ENCODE data around the gene PACS2. TPM values are rescaled to one million over a fixed set of nuclear protein-coding genes. Genes with fewer than 3 reads are reported as not detected.
"Not testable (repeated sequence)": the region's sequence is repeated elsewhere in the genome, so short reads cannot be mapped to it uniquely, and the experiment has no call there.

Gene PACS2
- total RNA-seq, 1 donor from 2014 or later = 124 TPM

DNA sequence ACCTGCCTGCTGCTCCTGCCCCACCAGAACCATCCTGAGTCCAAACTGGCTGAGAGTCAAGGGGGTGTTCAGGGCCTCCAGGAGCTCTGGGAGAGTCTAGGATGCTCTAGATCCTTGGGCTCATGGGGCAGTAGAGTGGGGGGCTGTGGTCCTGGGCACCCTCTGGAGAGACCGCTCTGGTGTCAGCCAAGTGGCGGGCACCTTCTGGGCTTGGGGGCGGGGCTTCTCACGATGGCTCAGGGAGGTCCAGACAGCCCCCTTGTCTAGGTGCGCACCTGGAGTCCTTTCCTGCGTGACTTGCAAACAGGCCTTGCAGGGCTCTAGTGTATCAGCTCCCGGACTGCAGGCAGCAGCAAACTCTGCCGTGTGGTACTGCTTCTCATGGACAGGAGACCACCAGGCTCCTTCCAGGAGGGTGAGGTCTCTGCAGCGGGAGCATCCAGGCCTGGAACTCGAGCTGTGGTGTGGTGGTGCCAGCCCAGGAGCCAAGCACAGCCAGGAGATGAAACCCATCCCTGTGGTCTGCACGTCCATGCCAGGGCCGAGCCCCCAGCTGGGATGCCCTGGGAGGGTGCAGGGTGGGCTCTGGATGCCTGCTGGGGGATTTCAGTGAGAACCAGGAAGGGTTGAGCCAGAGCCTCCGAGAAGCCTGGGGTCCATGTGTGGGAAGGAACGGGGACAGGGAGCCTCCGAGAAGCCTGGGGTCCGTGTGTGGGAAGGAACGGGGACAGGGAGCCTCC is 15.0 kb downstream of the PACS2 start:
- DNase-seq (ENCODE audit: extremely low read depth, low read depth, low spot score) = no peak

DNA sequence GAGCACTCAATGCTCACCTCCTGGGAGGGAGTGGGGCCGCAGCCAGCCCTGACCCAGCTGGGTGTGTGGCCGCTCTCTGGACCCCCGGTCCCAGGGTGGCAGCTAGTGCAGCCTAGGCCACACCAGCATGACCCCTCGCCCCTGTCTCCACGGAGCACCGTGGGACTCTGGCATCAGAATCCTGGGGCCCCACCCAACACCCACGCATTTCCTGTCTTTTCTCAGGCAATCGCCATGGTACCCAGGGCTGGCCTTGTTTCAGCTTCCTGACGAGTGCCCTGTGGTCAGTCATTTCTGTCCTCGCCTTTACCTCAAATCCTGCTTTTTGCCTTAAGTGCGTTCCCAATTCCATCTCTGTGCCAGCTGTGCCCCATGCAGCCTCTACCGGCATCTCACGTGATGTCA is 15.9 kb downstream of the PACS2 start:
- no peak for DNase-seq (ENCODE audit: extremely low read depth, low read depth, low spot score)

DNA sequence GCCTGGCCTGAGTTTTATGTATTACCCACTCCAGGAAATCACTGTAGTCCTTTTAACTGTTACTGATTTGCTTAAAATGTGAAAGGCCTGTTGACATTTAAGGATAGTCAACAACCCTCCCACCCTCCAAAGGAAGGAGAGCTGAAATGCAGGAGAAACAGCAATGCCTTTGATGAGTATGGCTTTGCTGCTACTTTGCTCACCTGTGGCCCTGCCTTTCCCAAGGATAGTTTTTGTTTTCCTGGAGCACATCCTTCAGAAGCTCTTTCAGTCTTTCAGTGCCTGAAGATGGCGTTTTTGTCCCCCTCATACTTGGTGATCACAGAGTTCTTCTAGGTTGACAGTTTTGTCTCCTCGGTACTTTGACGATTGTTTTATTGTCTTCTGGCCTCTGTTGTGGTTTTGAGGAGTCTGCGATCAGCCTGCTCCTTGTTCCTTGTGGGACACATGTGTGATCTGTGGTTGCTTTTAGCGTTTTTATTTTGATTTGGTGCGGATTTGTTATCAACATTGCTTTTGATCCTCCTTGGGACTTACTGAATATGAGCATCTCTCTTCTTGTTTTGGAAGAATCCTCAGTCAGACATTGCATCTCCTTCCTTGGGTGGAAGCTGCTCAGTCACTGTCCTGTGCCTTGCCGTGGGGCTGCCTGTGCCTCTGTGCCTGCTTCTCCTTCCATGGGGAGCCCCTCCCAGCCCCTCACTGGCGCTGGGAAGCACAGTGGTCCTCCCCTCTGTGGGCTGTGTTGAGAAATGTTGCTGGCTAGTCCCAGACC is 17.2 kb downstream of the PACS2 start:
- no peak for DNase-seq (ENCODE audit: extremely low read depth, low read depth, low spot score)

DNA sequence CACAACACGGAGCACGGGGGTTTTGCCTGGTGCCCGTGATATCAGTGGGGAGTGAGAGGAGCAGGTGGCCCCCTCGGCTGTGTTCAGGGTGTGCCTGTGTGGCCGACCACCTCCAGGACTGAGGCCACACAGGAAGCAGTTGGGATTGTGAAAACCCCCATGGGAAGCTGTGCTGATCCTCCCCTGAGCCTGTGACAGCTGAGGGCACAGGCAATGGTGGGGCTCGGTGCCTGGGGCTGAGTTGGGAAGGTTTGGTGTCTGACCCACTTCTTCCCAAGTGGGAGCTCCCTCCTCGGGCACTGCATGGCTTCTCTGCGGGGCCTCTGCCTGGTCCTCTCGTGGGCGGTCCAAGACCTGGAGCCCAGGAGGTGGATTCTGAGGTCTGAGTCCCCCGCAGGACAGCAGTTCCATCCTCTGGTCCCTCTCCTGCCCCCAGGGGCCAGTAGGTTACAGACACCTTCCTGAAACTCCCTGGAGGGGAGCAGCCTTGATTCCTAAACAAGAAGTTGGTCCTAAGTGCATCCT is 17.9 kb downstream of the PACS2 start:
- no peak for DNase-seq (ENCODE audit: extremely low read depth, low read depth, low spot score)

DNA sequence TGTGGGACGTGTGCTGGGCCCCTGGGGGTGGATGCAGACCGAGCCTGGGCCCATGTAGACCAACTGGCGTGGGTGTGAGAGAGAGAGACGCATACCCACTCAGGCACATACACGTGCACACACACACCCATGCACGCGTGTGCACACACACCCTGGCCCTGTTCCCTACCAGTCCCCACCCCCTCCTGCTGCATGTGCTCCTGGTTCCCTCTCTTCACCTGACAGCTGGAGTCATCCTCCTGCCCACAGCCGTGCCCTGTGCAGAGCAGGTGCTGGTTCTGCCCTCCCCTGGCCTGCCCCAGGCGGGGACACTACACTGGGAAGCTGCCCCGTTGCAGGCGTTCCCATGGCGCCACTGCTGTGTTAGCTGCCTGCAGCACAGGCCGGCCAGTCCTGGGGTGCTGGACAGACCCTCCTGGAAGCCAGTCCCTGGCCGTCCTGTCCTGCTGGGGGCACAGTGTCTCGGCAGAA is 18.5 kb downstream of the PACS2 start:
- DNase-seq (ENCODE audit: extremely low read depth, low read depth, low spot score) = no peak

DNA sequence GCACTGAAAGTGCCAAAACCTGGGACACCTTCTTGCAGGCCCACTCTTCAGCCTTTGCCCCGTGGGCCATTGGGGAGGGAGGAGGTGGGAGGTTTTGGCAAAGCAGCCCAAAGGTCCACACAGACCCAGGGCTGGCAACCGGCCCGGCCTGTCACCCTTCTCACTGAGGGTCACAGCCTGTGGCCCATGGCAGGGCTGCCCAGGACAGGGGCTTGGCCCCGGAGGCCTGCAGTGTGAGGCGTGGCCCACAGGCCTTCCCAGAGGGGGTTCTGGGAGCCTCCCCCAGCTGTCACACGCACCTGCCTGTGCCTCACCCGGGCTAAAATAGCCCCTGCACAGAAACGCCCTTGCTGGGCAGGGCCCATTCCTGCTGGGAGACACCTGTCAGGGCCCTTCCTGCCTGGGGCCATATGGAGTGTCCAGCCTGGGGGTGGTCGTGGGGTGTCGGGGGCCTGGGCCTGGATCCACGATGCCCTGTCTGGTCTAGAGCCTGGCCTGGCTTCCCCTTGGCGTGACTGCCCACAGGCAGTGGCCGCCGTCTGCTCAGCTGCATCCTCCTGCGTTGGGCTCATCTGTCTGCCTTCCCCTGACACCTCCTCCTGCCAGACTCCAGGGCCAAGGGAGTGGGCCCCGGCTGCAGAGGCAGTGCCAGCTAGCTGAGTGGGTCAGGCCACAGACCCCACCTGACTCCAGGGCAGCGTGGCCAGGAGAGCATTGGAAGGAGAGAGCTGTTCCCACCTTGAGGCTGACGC is 19.2 kb downstream of the PACS2 start:
- no peak for DNase-seq (ENCODE audit: extremely low read depth, low read depth, low spot score)

DNA sequence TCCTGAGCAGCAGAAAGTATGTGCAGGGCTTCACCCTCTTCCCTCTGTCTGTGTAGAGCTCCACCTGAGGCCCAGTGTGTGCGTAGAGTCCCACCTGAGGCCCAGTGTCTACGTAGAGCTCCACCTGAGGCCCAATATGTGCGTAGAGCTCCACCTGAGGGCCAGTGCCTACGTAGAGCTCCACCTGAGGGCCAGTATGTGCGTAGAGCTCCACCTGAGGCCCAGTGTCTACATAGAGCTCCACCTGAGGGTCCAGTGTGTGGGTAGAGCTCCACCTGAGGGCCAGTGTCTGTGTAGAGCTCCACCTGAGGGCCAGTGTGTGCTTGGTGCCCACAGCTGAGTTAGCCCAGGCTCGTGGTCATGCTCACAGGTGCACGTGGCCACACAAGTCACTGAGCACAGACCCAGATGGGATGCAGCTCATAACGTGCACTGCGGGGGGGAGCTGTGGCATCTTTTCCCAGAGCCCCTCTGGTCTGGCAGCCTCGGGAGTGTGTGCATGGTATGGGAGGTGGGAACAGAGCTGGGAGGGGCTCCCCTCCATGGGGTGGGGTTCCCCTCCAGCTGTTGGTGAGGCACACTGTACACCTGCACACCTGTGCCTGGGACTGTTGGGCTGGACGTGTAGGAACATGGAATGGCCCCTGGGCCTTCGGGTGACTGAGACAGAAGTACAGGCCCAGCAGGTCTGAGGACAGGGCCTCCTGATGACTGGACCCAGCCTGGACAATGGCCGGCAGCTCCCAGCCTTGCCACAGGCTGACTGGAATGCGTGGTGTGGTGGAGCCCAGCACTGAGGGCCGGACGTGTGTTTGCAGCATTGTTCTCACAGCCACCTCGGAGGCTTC is 20.1 kb downstream of the PACS2 start:
- no peak for DNase-seq (ENCODE audit: extremely low read depth, low read depth, low spot score)

DNA sequence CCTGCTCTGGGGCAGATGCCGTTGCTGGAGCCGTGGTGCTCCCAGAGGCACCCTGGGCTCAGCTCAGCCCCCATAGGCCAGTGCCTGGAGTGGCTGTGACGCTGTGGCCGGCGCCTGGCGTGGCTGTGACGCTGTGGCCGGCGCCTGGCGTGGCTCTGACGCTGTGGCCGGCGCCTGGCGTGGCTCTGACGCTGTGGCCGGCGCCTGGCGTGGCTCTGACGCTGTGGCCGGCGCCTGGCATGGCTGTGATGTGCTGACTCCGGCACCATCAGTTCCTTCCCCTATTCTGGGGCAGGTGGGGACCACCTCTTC is 20.6 kb downstream of the PACS2 start:
- DNase-seq (ENCODE audit: extremely low read depth, low read depth, low spot score) = not testable (repeated sequence)

DNA sequence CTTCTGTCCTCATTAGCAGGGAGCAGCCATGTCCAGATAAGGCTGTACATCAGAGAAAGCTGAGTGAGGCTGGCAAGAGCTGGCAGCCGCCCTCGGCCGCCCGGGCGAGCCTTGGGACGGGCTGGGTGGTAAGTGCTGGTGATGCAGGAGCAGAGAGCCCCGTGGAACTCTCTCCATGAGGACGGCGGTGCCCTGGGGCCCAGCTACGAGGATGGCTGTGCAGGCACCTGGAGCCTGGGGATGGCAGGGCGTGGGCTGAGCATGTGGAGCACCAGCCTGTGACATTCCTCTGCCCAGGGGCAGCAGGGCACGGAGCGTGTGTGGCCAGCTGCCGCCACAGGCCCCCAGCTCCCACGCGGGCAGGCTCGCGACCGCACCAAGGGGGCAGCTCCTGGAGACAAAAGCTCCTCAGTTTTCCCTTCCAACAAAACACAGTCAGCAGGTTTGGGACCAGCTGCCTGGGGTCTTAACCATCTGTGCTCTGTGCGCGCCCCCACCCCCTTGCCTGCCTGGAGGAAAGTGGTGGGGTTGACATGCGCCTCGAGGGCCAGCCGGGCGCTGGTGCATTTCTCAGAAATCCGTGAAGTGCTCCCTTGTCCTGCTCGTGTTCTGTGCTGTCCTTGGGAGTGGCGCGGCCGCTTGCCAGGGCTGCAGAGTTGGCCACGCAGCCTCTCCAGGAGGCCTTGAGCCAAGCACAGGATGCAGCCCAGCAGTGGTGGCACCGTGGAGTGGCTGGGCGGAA is 21.4 kb downstream of the PACS2 start:
- DNase-seq (ENCODE audit: extremely low read depth, low read depth, low spot score) = no peak

DNA sequence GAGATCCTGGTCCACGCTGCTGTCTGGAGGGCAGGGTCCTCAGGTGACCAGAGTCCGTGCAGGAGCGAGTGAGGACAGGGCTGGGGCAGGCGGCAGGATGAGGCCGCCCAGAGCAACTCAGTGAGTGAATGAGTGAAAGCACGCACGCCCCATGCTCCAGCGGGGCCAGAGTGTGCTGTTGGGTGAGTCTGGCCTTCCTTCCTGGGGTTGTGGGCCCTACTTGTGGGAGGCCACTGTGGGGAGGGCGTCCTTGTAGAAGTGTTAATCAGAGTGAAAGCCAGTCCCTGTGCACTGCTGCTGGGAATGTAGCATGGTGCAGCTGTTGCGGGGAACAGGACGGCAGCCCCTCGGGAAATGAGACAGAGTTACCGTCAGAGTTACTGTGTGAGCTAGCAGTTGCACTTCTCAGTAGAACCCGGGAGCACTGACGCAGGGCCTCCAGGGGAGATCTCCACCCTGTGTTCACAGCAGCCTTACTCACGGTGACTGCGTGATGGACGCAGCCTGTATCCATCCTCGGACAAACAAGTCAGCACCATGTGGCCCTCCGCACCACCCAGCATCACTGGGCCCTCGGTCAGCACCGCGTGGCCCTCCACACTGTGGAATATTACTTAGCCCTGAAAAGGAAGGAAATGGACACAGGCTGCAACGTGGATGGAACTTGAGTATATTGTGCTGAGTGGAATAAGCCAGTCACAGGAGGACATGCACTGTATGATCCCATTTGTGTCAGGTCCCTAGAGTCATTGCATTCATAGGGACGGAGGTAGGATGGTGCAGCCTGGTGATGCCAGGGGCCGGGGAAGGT is 22.1 kb downstream of the PACS2 start:
- no peak for DNase-seq (ENCODE audit: extremely low read depth, low read depth, low spot score)

DNA sequence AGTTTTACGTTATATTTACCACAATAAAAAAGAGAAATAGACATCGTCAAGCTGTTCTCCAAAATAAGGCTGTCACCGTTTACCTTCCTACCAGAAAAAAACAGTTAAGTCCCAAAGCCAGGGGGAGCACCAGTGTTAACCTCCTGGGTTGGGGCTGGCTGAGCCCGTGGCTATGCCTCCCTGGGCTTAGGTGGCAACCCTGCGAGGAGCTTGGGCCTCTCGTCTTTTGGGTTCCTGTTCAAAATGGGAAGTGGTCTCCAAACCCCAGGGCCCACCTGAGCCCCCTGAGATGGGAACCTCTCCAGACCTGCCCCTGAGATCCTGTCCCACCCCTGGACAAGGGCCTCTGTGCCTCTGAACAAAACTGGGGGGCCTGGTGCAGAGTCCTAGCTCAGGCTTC is 22.9 kb downstream of the PACS2 start:
- DNase-seq (ENCODE audit: extremely low read depth, low read depth, low spot score) = no peak

DNA sequence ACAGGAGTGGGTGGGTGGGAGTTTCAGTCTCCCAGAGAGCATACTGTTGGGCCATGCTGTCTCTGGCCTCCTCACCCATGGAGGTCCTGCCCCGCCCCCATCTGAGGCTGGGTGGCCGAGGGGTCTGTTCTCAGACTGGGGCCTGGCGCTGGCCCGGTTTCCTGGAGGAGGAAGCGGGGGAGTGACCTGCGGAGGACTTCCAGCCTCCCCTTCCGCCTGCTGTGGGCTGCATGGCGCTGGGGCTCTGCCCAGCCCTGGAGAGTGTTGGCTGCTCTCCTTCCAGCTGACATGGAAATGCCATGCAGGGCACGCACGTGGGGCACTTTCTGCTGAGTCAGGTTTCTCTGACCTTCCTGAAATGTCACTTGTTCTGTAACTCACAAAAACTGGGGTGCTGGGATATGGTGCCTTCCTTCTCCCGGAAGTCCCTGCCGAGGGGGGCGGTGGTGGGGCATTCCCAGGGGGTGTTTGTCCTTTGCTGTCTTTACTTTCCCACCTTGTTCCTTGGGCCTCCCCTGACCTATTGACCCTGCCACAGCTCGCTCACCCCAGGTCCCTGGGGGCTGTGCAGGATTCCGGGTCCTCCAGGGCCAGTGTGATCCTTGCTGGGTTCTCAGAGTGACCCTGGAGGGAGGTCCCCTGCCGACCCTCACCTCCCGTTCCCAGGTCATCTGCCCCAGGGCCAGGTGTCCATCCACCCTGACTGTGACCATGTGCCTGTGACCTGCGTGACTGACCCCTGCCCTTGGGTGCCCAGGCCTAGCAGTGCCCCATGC is 23.6 kb downstream of the PACS2 start:
- DNase-seq (ENCODE audit: extremely low read depth, low read depth, low spot score) = no peak

DNA sequence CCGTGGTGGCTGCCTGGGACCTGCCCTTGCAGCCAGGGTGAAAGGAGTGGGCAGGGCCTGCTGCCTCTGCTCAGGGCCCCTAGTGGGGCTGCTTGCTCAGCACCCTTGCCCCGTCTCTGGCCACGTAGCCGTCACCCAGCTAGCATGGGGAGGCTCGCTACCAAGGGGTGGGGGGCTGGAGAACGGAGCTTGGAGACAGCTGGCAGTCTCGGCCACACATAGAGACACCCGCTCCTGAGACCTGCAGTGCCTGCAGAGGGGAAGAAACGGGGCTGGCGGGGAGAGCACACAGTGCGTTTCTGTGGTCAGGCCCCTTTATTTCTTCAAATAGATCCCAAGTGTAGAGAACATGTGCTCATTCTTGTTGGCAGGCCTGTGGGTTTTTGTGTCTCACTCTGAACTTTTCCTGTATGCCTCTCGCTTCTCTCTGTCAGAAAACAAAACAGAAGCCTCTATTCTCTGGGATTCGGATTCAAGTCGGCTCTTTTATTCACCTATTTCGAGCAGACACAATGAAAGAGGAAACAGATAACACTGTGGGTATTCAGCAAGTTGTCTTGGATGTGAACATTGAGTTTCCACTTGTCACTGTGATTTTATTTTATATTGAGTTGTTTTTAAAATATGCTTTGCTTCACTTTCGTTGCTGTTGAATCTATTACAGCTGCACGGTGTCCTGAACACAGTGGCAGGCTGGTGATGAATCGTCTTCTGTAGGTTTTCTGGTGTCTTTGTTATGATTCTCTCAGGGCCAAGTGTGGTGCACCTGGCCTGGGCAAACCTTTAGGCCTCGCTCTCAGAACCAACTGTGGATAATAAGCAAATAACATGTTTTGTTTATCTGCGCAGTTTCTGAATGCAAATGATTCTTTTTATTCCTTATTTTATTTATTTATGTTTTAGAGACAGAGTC is 26.5 kb downstream of the PACS2 start:
- DNase-seq (ENCODE audit: extremely low read depth, low read depth, low spot score) = no peak

DNA sequence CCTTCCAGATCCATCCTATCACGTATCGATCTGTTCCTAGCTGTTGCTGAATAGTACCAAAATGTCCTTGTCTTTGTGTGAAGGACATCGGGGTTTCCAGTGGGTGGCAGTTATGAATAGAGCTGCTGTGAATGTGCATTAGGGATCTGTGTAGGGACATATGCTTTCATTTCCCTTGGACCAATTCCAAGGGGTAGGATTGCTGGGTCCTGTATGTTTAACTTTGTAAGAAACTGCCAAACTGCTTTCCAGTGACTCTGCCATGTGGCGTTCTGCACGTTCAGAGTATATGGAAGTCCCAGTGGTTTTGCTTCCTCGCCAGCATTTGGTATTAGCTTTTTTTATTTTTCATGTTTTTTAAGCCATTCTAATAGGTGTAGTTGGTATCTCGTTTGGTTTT is 28.6 kb downstream of the PACS2 start:
- no peak for DNase-seq (ENCODE audit: extremely low read depth, low read depth, low spot score)

DNA sequence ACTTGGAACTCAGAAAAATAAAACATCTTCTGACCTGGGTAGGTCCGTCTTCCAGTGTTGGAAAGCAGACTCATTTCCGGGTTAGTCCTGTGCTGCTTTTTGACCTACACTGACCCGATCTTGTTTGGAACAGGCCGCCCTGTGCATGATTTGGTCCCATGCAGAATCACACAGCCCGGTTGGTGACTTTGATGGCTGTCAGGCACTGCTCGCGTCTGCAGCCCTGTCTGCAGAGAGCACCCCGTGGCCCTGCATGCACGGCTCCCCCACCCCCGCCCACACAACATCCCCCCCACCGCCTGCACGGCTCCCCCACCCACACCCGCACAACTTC is 31.6 kb downstream of the PACS2 start:
- DNase-seq (ENCODE audit: extremely low read depth, low read depth, low spot score) = no peak

DNA sequence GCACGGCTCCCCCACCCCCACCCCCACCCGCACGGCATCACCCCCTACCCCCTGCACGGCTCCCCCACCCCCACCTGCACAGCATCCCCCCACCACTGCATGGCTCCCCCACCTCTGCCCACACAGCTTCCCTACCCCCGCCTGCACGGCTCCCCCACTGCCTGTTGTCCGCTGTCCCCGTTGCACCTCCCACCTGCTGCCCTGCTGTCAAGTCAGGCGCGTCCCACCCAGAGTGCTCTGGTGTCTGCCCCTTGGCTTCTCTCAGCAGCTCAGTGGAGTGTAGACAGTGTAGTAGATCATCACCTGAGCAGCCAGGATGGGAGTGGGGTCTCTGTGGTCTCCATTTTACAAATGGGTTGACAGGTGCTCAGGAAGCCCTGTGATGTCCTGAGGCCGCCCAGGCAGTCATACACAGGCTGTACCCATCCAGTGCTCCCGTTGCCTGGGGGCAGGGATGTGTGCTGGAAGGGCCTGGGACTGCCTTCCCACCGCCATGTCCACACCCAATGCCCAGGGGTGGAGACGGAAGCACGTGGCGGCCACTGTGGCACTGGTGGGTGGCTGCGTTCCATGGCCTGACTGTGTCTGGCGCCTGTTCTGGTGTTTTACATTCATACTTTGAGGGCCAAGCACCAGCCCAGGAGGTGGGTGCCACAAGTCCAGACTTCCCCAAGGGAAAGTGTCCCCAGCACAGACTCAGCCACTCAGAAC is 32.5 kb downstream of the PACS2 start:
- DNase-seq (ENCODE audit: extremely low read depth, low read depth, low spot score) = no peak

DNA sequence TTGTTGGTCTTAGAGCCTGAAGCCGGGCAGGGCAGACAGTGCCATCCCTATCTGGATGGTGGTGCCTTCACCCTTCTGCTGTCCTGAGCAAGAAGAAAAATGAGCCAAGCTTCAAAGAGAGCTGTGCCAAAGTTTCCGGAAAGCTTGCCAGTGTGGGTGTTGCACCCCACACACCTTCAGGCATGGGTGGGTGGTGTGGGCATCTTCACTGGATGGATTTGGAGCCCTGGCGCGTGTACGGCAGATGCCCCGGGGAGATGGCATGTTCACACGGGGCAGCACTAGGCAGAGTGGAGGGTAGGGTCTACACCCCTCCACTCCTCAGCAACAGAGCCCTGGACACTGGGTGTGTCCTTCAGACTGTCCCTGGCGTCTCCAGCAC is 33.0 kb downstream of the PACS2 start:
- DNase-seq (ENCODE audit: extremely low read depth, low read depth, low spot score) = no peak
